Astrocyte of the cerebellum (primary cell): ENCODE measurements around the gene C5orf58.

Source experiments
- DNase-seq: peaks from one replicate; pipeline ENCODE4 v3.0.0-alpha.2; 2011; ENCODE audit warnings: low read depth
- H3K4me3 ChIP-seq: 2 replicates; pipeline ENCODE4 v1.5.1; 2011; ENCODE audit warnings: mild to moderate bottlenecking, low read depth, low read length, moderate library complexity
- CTCF ChIP-seq: IDR thresholded peaks from 2 replicates; pipeline ENCODE4 v1.5.1; 2012; ENCODE audit warnings: low read length, low read depth, moderate library complexity, mild to moderate bottlenecking; ENCODE audit errors: missing control alignments
- in situ Hi-C: cut with HindIII; loops from 2 replicates; pipeline ENCODE4 v1.10.0; 2017; ENCODE audit warnings: low sequenced_read_pairs

Gene C5orf58

DNA sequence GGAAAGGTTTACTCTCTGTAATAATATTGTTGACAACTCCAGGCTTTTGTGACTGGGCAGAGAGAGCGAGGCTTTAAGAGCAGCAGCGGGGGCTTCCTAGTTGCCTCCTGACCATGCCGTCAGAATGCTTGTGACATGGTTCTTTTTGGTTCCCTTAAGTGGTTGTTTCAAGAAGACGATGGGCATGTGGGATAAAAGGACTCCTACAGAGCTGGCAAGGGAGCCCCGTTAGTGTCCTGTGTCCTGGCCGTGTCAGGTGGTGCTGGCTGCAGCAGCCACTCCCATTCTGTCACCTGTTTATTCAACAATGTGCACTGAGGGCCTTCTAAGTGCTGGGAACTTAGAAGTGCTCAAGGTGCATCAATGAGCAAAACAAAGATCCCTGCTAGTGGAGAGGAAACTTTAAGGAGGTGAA is 45.1 kb downstream of the C5orf58 start:
- DNase-seq: no peak
- in situ Hi-C loops: no loop called here
- no peak for TF ChIP-seq CTCF
- H3K4me3 ChIP-seq: no peak overlapping the region

DNA sequence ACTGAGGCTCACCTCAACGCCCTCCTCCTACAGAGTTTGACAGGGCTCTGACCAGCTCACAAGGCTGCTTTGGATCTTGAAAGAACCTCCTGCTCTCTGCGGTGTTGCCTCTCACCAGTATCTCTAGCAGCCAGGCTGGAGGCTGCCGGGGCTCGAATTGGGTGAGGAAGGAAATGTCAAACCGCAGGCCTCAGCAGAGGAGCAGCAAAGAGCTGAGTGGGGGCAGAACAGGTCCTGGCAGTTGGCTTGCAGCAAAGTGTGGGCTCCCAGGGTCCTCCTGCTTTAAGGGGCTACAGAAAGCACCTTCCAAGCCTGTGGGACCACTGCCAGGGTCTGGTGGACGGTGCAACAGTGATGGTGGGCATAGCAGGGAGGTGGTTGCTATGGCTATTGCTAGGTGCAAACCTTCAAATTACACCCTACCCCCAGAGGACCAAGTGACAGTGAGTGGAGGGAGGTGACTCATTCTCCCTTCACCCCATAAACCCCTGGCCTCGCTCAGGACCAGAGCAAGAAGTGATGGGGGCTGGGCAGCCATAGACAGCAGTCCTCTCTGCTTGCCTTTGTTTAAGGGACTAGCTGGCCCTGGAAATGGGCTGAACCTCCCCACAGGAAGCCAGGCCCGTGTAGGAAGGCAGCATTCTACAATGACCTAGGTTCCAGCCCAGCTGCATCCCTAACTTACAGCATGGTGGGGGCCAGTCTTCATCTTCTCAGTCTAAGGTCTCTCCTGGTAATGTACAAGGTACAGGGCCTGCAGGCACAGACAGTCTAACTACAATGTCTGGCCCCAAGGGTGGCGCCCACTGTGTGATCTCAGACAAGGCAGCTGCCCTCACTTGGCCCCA is 46.0 kb downstream of the C5orf58 start:
- DNase-seq: no peak
- TF ChIP-seq CTCF: no peak
- in situ Hi-C loops: no loop called here
- no peak overlapping the region for H3K4me3 ChIP-seq

DNA sequence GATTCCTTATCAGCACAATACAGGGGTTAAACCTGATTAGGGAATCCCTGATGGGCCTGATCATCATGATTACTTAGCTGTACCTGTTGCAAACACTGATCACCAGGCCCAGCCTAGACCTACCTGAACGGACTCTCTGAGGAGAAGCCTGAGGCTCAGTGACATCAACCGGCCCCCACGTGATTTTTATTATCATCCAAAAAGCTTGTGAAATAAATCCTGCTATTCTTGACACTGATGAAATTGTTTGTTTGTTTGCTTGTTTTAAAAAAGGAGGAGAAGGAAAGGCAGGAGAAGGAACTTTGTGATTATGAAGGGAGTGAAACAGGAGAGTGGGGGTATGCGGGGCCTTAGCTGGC is 46.7 kb downstream of the C5orf58 start:
- TF ChIP-seq CTCF: no peak
- in situ Hi-C loops: no loop called here
- DNase-seq: no peak
- no peak overlapping the region for H3K4me3 ChIP-seq

DNA sequence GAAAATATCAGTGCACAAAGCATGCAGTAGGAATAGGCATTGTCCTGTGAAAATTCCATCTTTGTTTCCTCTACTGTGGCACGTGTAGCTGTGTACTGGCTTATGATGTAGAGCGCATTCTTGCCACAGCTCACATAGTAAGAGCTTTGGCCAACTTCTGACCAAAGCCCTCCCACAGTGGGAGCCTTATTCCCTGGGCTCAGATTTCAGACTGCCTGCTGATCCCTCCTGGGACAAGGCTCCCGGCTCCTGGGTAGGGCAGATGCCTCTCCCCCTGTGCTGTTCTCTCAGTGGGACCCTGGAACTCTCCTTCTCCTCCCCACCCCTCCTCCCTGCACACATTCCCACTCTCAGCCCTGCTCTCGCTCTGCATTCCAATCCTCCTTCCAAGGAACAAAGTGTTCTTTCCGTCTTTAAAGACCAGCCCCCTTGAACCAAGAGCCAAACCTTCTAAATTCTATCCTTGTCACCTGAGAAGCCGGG is 47.3 kb downstream of the C5orf58 start:
- no peak overlapping the region for H3K4me3 ChIP-seq
- no peak for TF ChIP-seq CTCF
- DNase-seq: no peak
- in situ Hi-C loops: no loop called here

DNA sequence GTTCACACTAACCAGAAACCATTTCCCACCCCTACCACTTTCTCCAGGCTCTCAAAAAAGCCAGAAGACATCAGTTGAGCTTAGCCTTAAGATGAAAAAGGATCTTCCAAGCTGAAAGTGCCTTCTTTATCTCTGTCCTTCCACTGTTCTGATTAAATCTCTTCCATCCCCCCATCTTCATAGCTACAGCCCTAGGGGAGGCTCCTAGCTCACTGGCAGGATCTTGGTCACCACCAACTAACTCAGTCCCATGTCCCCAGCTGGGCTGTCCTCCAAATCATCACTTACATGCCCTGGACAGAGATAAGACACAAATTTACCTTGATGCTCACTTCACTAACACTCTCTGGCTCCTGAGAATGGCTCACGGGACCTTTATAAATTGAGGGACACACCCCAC is 50.5 kb downstream of the C5orf58 start:
- in situ Hi-C loops: no loop called here
- no peak for TF ChIP-seq CTCF
- no peak for DNase-seq
- H3K4me3 ChIP-seq: no peak overlapping the region

DNA sequence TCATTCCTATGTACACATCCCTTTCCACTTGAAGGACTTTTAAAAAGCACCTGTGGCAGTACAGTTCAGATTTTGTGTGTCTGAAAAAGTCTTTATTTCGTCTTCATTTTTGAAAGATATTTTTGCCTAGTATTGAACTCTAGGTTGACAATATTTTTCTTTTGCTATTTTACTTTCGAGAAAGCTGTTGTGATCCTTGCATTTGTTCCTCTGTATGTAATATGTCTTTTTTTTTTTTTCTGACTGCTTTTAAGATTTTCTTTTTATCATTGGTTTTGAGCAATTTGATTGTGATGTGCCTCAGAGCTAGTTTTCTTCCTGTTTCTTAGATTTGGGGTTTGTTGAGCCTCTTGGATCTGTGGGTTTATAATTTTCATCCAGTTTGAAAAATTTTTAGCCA is 51.4 kb downstream of the C5orf58 start:
- in situ Hi-C loops: no loop called here
- H3K4me3 ChIP-seq: no peak overlapping the region
- DNase-seq: no peak

More for the DNA sequence above, 51.4 kb downstream of the C5orf58 start:
- TF ChIP-seq CTCF: no peak
